ENCODE data around the gene KLK13.

KLK13 gene

DNA sequence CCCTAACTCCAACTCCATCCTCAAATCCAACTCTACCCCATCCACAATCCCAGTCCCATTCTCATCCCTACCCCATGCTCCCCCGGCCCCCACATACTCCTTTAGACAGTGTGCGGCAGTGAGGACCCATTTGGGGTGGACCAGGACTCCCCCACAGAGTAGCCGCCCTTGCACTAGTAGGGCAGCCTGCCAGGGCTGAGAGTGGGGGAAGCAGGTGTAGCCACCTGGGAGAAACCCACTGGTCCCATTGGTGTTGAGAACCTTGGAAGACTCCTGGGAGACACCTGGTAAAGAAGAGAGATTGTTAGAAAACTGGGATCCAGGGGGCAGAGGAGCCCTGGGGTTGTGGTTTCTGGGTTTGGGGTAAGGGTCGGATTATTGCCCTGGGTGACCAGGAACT is 4.6 kb downstream of the KLK13 start:
- DNase-seq = no peak

DNA sequence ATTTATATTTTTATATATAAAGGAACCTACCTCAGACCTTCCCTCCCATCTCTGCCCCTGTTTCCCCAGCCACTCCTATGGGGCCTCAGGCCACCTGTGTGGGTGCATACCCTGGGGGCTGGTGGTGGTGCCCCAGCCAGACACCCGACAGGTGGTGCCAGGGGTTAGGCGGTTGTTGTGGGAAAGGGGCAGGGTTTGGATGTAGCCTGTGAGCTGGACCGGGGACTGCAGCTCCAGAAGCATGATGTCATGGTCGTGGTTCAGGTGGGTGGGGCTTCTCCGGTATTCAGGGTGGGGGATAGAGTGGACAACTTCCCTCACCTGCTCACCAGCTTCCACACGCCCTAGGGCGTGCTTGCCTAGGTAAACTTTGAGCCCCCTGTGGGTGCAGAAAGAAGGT is 5.2 kb downstream of the KLK13 start:
- no peak for DNase-seq

- DNase-seq = no peak
These were observed 9.0 kb downstream of the KLK13 start for GRCh38 chr19:51055866-51056265.

DNA sequence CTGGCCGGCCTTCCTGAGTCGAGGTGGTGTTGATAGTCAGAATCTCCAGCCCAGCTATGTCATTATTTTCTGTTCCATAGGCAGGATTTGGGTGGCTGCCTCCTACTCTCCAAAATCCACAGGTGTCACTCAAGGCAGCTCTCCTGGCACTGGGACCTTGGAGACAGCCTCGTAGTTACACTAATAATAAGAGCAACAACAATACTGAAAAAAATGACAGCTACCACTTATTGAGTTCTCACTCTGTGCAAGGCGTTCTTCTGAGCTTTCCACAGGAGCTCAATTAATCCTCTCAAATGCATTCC is 17.9 kb downstream of the KLK13 start:
- DNase-seq = no peak

DNA sequence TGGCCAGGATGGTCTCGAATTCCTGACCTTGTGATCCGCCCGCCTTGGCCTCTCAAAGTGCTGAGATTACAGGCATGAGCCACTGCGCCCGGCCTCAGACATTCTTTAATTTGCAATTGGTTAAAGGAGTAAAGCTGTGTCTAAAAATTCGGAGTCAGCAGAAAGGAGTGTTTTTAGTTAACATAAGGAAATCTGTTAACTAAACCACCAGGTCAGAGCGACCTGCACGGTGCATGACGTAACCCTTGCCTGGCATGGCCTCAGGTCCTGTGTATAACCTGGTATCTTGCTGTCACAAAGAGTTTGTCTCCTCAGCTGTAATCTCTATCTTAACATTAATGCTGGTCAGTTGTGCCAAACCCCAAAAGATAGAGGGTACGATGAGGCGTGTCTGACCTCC is 20.6 kb downstream of the KLK13 start:
- DNase-seq = no peak

DNA sequence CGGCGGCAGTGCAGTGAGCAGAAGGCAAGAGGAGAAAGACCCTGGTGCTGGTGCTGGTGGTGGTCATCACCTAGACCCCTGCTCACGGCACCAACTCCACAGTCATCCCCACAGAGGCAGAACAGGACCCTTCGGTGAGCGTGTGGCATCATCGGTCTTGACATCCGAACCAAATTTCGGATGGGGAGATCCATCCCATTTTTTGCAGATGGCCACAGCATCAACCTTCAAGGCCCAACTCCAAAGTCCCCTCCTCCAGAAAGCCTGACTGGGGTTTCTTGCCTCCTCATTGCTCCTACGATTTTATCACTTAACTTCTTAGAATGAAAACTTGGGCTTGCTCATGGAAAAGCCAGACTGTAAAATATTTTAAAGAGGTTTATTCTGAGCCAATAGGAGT is 21.4 kb downstream of the KLK13 start:
- no peak for DNase-seq

DNA sequence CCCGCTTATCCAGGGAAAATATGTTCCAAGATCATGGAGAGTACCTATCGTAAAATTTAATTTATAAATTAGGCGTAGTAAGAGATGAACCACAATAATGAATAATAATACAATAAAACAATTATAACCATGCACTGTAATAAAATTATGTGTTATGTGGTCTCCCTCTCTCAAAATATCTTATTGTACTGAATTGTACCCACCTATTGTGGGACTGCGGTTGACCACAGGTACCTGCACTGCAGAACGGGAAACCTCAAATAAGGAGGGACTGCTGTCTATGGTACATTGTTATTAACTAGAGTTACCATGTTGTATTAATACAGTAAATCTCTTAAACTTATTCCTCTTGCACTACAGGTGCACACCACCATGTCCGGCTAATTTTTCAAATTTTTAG is 24.7 kb downstream of the KLK13 start:
- DNase-seq = no peak

- no peak for DNase-seq
These were observed 28.4 kb downstream of the KLK13 start for GRCh38 chr19:51036519-51036918.

DNA sequence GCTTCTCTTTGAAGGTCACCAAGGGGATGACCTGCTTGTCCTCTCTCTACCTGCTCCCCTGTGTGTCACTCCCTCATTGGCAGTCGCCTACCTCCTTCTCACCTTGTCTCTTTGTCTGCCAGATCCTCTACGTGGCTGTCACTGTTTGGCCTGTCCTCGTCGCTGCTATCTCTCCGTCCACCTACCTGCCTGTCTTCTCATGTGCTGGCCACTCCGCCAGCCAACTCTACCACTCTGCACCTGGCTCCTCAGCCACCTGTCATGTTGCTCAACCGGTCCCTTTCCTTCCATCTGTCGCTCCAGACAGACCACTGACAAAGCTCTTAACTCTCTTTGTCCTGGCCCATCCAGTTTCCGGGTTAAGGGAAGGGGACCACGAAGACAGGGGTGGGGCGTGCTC is 30.2 kb downstream of the KLK13 start, which contains the start of gene KLK12:
KLK12 (minus strand) TSS at position 299 of the 400 bp plus-strand sequence. CDS start 381 bp downstream, outside the sequence.
- no peak for DNase-seq

DNA sequence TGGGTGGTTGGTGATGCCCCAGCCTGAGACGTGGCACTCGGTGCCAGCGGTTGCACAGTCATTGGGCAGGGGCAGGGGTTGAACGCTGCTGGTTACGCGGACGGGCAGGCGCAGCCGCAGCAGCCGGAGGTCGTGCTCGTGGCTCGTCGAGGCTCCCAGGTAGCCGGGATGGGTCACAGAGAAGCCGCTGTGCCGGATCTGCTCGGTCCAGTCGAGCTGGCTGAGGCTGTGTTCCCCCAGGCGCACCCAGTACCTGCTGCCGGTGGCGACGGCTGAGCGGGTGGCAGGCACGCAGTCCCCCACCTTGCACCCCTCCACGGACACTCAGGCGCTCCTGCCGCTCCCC is 33.0 kb downstream of the KLK13 start:
- no peak for DNase-seq

DNA sequence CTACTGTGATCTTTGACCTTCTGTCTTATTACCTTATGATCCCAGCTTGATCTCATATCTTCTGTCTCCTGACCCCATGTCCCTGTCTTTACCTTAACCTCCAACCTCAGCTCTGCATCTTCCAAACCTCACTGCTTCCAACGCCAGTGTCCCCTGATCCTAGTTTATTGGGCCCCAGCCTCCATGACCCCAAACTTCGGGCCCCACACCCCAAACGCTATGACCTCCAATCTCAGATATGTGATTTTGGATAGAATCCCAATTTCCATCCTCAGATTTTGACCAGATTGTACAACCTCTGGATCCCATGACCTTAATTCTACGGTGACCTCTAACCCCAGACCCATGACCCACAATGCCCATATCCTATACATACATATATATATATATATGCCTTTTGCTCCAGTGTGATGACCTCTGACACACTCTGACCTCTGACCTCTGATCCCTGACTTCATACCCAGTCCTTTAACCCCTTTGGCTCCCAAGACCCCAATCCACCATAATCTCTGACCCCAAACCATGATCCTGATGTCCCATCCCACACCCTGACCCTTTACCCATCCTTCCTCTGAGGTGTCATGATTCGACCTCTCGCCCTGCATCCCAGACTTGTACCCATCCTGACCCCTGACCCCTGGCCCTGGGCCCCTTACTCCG is 33.5 kb downstream of the KLK13 start:
- DNase-seq = no peak

- DNase-seq = no peak
These were observed 34.3 kb downstream of the KLK13 start for GRCh38 chr19:51030631-51031030.

GRCh38 chr19:51029718-51030117 is 35.2 kb downstream of the KLK13 start:
- DNase-seq = no peak

DNA sequence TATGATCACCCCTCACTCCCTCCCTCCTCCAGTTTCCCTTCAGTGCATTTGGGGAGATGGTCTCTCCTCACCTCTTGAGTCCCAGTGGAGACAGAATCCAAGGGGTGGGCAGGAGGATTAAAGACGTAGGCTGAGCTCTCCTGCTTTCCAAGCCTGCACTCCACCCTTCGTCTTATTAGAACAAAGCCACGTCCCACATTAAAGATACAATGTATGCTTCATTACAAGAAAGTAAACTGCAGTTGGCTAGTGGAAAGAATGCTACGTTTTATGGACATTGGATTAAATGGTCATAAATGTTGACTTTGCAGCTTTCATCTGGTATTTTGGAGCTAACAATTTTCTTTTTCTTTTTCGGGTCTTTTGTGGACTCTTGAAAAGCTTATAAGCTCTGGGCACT is 37.0 kb downstream of the KLK13 start:
- DNase-seq = no peak

- no peak for DNase-seq
These were observed 37.6 kb downstream of the KLK13 start for GRCh38 chr19:51027126-51027806.

DNA sequence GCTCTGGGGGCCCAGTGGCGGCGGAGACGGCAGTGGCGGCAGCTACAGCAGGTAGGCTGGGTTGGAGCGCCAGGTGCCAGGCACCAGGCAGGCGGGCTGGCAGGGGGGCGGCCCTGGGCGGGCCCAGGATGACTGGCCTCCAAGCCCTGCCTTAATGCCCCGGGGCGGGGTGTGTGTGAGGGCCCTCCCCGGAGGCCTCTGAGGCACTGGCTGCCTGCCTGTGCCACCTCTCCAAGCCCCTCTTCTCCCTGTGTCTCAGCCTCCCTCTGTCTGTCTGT is 38.4 kb downstream of the KLK13 start, which contains the start of gene KLK11:
KLK11 (minus strand) TSS at position 63 of the 278 bp plus-strand sequence. CDS start 985 bp downstream, outside the sequence.
- DNase-seq = no peak

DNA sequence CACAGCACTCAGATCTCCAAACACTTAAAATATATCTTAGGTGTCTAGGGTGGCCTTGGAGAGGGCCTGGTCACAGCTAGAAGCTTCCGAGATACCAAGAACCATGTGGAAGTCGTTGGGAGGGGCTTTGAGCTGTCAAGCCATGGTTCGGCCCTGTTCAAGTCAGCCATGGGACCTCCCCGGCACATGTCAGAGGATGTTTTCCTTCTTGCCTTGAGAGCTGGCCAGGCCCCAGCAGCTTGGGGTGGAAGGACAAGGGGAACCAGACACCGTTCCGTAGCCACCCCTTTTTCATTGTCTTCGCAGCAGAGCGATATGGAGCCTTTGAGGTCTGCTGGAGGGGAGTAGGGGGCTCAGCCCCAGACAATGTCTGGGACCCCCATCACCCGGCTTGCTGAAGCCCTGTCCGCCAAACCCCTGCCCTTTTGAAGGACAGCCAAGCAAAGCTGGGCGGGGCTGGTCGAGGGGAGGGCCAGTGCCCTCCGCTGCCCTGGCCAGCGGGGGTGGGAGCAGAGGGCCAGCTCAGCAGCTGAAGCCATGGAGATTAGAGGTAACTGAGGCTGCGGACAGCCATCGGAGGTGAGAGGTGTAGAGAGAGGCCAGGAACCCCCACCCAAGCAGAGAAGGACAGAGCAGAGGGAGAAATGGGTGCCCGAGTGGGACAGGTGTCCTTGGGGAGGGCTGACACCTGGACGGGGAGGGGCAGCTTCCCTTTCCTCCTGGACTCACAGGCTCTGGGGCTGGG is 38.9 kb downstream of the KLK13 start:
- no peak for DNase-seq

- no peak for DNase-seq
These were observed 39.5 kb downstream of the KLK13 start for GRCh38 chr19:51025401-51025800.

- no peak for DNase-seq
These were observed 40.0 kb downstream of the KLK13 start for GRCh38 chr19:51024924-51025323.

DNA sequence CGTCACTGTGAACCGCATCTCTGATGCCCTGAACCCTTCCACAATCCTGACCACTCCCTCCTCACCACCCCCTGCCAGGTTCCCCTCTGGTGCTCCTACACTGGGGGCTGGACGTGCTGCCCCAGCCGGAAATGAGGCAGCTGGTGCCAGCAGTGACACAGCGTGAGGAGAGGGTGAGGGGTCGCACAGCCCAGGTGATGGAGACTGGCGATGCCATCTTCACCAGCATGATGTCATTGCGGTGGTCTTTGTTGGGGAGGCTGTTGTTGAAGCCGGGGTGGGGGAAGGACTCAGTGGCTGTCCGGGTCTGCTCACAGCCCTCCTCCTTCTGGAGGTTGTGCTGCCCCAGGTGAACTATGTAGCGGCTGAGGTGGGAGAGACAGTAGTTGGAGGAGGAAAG is 40.9 kb downstream of the KLK13 start:
- no peak for DNase-seq

- DNase-seq = no peak
These were observed 42.4 kb downstream of the KLK13 start for GRCh38 chr19:51022526-51022925.

GRCh38 chr19:51020988-51021651 is 43.8 kb downstream of the KLK13 start:
- no peak for DNase-seq

GRCh38 chr19:51019544-51019925 is 45.4 kb downstream of the KLK13 start, which contains the start of gene KLK10:
TSS of gene KLK10 (minus strand) at chr19:51019709. CDS start at chr19:51019130, 579 bp downstream.
- DNase-seq = no peak
